GM12878 (cell line): Measurements from ENCODE around the gene ARL15. TPM values are rescaled to one million over a fixed set of nuclear protein-coding genes. Genes with fewer than 3 reads are reported as not detected.

Source experiments
- ATAC-seq: fragments of 200-7000 bp; cut with Tn5 transposase; 3 replicates; pipeline ENCODE4 v1.9.1; 2020; ENCODE audit warnings: mild to moderate bottlenecking, moderate library complexity
- BruUV-seq: library from RNA; stranded (reverse); fragments of 400-500 nt; replicated peaks from 2 replicates; lab custom pipeline; 2021; lab: Mats Ljungman, UMichigan
- CTCF ChIA-PET: fragments of 300-600 bp; sonication (Branson Sonifier 250); formaldehyde crosslinking; extraction: SDS; loops from one replicate; lab custom pipeline; 2021; ENCODE audit warnings: inconsistent platforms; lab: Yijun Ruan, JAX
- POLR2A ChIA-PET: fragments of 350-600 bp; formaldehyde crosslinking; extraction: SDS; loops from one replicate; lab custom pipeline; 2021; ENCODE audit warnings: inconsistent platforms; lab: Charles Lee
- RAD21 ChIA-PET: fragments of 300-600 bp; sonication (Branson Sonifier 250); formaldehyde crosslinking; loops from one replicate; lab custom pipeline; 2023; ENCODE audit warnings: antibody characterized with exemption; ENCODE audit not compliant: unreplicated experiment; lab: Charles Lee
- SMC1A ChIA-PET: fragments of 300-600 bp; sonication (Branson Sonifier 250); formaldehyde crosslinking; loops from one replicate; lab custom pipeline; 2023; ENCODE audit not compliant: unreplicated experiment, uncharacterized antibody; lab: Charles Lee
- DNase-seq: peaks from one replicate; pipeline ENCODE4 v3.0.0-alpha.2; 2011; ENCODE audit warnings: low read depth, low spot score
- FAIRE-seq: peaks from 3 replicates; lab custom pipeline; 2011; peaks lifted over from hg19 to GRCh38; lab: Jason Lieb, UNC
- H2AFZ ChIP-seq: 2 replicates; pipeline ENCODE4 v1.6.0; 2011; ENCODE audit warnings: low read depth, low read length, control low read depth; ENCODE audit not compliant: control insufficient read depth
- H3K27ac ChIP-seq: 2 replicates; pipeline ENCODE4 v1.5.1; 2011; ENCODE audit warnings: control low read depth; ENCODE audit not compliant: control insufficient read depth, insufficient read depth
- H3K27me3 ChIP-seq, 2 experiments: replicated peaks in 1 of 2; 2 replicates each; pipeline versions ENCODE4 v1.6.0 to v1.6.1; 2011; ENCODE audit warnings: low read length in 1 of 2; ENCODE audit not compliant: control insufficient read depth in 2 of 2, insufficient read depth in 2 of 2
- H3K36me3 ChIP-seq, 2 experiments: 2 replicates each; pipeline ENCODE4 v1.5.1; 2011; ENCODE audit warnings: low read length in 1 of 2; ENCODE audit not compliant: control insufficient read depth in 2 of 2, insufficient read depth in 2 of 2
- H3K4me1 ChIP-seq: 2 replicates; pipeline ENCODE4 v1.6.1; 2011; ENCODE audit warnings: mild to moderate bottlenecking, low read length, moderate library complexity, mixed read lengths; ENCODE audit not compliant: control insufficient read depth, insufficient read depth
- H3K4me2 ChIP-seq: 2 replicates; pipeline ENCODE4 v1.6.0; 2011; ENCODE audit warnings: control low read depth; ENCODE audit not compliant: control insufficient read depth, insufficient read depth
- H3K4me3 ChIP-seq: fragments of 200-600 bp; sonication (generic); 2 replicates; pipeline ENCODE4 v1.5.1; 2016
- H3K79me2 ChIP-seq: 2 replicates; pipeline ENCODE4 v1.6.0; 2011; ENCODE audit warnings: low read length; ENCODE audit not compliant: control insufficient read depth, insufficient read depth
- H3K9ac ChIP-seq: 2 replicates; pipeline ENCODE4 v1.8.0; 2011; ENCODE audit warnings: low read length, control low read depth, mixed read lengths; ENCODE audit not compliant: control insufficient read depth, insufficient read depth
- H3K9me3 ChIP-seq: replicated peaks from 3 replicates; pipeline ENCODE4 v1.5.1; 2011; ENCODE audit warnings: mild to moderate bottlenecking, low read length; ENCODE audit not compliant: control insufficient read depth, insufficient read depth
- H4K20me1 ChIP-seq: 2 replicates; pipeline ENCODE4 v1.6.0; 2011; ENCODE audit not compliant: control insufficient read depth, insufficient read depth
- CEBPB ChIP-seq, 2 experiments: fragments of 150-350 bp in 1 of 2; IDR thresholded peaks; 2 replicates each; pipeline ENCODE4 v1.6.1; 2012 to 2014; ENCODE audit warnings: low read depth in 2 of 2, low read length in 2 of 2, borderline replicate concordance in 1 of 2, inconsistent platforms in 1 of 2
- ELK1 ChIP-seq: IDR thresholded peaks from 2 replicates; pipeline ENCODE4 v1.6.1; 2012; ENCODE audit warnings: low read depth, low read length, improper control_type of control experiment
- MYB ChIP-seq: fragments of 150-350 bp; IDR thresholded peaks from 2 replicates; pipeline ENCODE4 v1.6.1; 2014; ENCODE audit warnings: mild to moderate bottlenecking, low read depth, low read length, borderline replicate concordance
- POLR2AphosphoS2 ChIP-seq: IDR thresholded peaks from 2 replicates; pipeline ENCODE4 v1.6.1; 2011; ENCODE audit warnings: low read depth, mild to moderate bottlenecking, low read length, improper control_type of control experiment, moderate library complexity
- SUZ12 ChIP-seq: fragments of 200-600 bp; sonication (generic); IDR thresholded peaks from one replicate; pipeline ENCODE4 v1.6.1; 2018; ENCODE audit warnings: antibody characterized with exemption, mild to moderate bottlenecking; ENCODE audit not compliant: unreplicated experiment
- ZNF622 ChIP-seq: fragments of 450-650 bp; IDR thresholded peaks from 2 replicates; pipeline ENCODE4 v1.6.1; 2017; ENCODE audit warnings: mild to moderate bottlenecking, inconsistent platforms
- WGBS: methylation state at CpG from one replicate; pipeline ENCODE4 v1.1.6; 2016; ENCODE audit warnings: low lambda C conversion rate; ENCODE audit not compliant: insufficient replicate concordance, insufficient coverage; ENCODE audit errors: missing lambda C conversion rate; 5-methylcytosine and 5-hydroxymethylcytosine counted together
- in situ Hi-C: fragments of 300-500 bp; cut with MboI; formaldehyde crosslinking; loops from 9 replicates; pipeline ENCODE4 v1.14.3; 2018; ENCODE audit warnings: mixed read lengths
- intact Hi-C: fragments of 100-400 bp; cut with micrococcal nuclease; formaldehyde crosslinking; loops from one replicate; pipeline ENCODE4 v1.14.2; 2022; ENCODE audit not compliant: unreplicated experiment
- polyA plus RNA-seq, 11 experiments: library from polyadenylated mRNA; depleted of rRNA in 4 of 11; unstranded in 6 of 11; stranded (reverse) in 5 of 11; fragments of >200 nt; fragmentation: Nextera tagmentation in 4 of 11; fragmentation: Illumina TruSeq in 1 of 11; extraction: Ambion mirVana in 4 of 11; extraction: Trizol in 1 of 11; gene quantifications; 1 replicate in 1 of 11; 2 replicates in 10 of 11; pipeline versions ENCODE4 v1.2.1 to v1.2.3, GENCODE V29; 2011 to 2016; ENCODE audit warnings: inconsistent platforms in 2 of 11, missing spikeins in 2 of 11, low read depth in 1 of 11
- total RNA-seq, 4 experiments: library from RNA; depleted of rRNA in 3 of 4; stranded (reverse); fragments of >200 nt in 3 of 4; fragmentation: Illumina TruSeq in 1 of 4; extraction: Trizol in 1 of 4; gene quantifications; 2 replicates each; pipeline versions ENCODE4 v1.2.1 to v1.2.3, GENCODE V29; 2013 to 2021
- TF ChIP-seq, protein P1 (sequence below): fragments of 450-650 bp; IDR thresholded peaks from 2 replicates; pipeline ENCODE4 v1.6.1; 2016; ENCODE audit warnings: mild to moderate bottlenecking

The ARL15 gene
- total and polyA plus RNA-seq, 10 of the 15 experiments (the other 5 are each of a cell fraction or from before 2014, with no cell fraction given) = 3.6 to 11.0 (median 7.7) TPM

GRCh38 chr5:54088081-54088480 lies 222.3 kb downstream of the ARL15 start:
- in situ Hi-C loops = no loop called here
- WGBS = 73% methylated on average over 2 of the region's 2 CpGs

More at GRCh38 chr5:54088081-54088480, 222.3 kb downstream of the ARL15 start:
- intact Hi-C loops = no loop called here
- no peaks in the 10 kb centered on the region for H3K79me2 ChIP-seq
- H2AFZ ChIP-seq = no peak overlapping the region
- no peaks in the 10 kb centered on the region for H4K20me1 ChIP-seq
- no peak overlapping the region for H3K4me2 ChIP-seq
- ChIA-PET CTCF (no interaction called here), POLR2A (no interaction called here), SMC1A (interaction anchor here (0.8 to 1.3 kb wide), 3 partner anchors 10 to 140 kb away, joined by 3 read pairs; no protein-coding TSS in a partner anchor), RAD21 (no interaction called here)
- DNase-seq = no peak
- no peak for FAIRE-seq
- BruUV-seq = no TSS peak
- no peaks in the 10 kb centered on the region for H3K4me1 ChIP-seq
- H3K36me3 ChIP-seq = no peaks in the 10 kb centered on the region
- H3K27ac ChIP-seq = no peak overlapping the region
- H3K27me3 ChIP-seq = no peaks in the 10 kb centered on the region
- TF ChIP-seq POLR2AphosphoS2 = no peak
- TF ChIP-seq ZNF622 = no peak
- TF ChIP-seq ELK1 = no peak
- TF ChIP-seq MYB = no peak
- no peak for TF ChIP-seq CEBPB (IDR thresholded peaks at IDR 0.05; ENCODE audit: borderline replicate concordance in 1 of 2, low read depth in 2 of 2, low read length in 2 of 2)
- TF ChIP-seq, protein P1, sequence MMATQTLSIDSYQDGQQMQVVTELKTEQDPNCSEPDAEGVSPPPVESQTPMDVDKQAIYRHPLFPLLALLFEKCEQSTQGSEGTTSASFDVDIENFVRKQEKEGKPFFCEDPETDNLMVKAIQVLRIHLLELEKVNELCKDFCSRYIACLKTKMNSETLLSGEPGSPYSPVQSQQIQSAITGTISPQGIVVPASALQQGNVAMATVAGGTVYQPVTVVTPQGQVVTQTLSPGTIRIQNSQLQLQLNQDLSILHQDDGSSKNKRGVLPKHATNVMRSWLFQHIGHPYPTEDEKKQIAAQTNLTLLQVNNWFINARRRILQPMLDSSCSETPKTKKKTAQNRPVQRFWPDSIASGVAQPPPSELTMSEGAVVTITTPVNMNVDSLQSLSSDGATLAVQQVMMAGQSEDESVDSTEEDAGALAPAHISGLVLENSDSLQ = no peak
- no peak for TF ChIP-seq SUZ12
- no peak overlapping the region for H3K4me3 ChIP-seq
- no peak overlapping the region for H3K9ac ChIP-seq
- no peaks in the 10 kb centered on the region for H3K9me3 ChIP-seq
- ATAC-seq = no peak
